ENCODE data around the gene NSMCE1.
"Not testable (repeated sequence)": the region's sequence is repeated elsewhere in the genome, so short reads cannot be mapped to it uniquely, and the experiment has no call there.

NSMCE1 gene

DNA sequence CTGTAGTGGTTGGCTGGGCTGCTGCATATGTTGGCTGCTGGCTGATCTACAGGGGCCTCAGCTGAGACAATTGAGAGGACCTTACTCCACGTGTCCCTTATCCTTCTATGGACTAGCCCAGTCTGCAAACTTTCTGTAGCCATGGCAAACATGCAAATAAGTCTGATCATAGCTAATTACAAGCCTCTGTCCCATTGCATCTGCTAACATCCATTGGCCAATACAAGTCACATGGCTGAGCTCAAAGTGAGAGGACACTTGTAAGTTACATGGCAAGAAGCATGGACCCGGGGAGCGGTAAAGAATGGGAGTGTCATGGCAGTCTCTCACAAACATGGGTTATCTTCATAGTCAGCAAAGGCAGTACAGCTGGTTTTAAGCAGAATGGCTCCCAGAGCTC, 33.6 kb upstream of the NSMCE1 start:
- no peak for DNase-seq

DNA sequence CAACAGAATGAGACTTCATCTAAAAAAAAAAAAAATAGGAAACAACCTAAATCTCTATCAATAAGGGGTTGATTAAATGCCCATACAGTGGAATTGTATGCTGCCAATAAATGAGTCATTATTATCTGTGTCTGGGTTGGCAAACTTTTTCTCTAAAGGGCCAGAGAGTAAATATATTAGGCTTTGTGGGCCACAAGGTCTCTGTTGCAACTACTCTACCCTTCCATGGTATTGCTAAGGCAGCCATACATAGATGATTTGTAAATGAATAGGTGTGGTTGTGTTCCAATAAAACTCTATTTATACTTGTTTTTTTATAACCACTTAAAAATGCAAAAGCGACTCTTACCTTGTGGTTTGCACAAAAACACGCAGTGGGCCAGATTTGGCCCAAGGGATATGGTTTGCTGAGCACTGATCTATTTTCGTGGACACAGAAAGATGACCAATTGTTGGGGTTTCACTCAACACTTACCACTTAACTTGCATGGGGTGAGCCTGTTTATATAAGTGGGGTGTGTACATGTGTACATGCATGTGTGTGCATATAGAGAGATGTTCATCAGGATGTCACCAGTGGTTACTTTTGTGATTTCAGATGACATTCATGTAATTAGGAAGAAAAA, 32.8 kb upstream of the NSMCE1 start:
- DNase-seq: no peak

GRCh38 chr16:27298132-27298531, 29.6 kb upstream of the NSMCE1 start:
- no peak for DNase-seq

DNA sequence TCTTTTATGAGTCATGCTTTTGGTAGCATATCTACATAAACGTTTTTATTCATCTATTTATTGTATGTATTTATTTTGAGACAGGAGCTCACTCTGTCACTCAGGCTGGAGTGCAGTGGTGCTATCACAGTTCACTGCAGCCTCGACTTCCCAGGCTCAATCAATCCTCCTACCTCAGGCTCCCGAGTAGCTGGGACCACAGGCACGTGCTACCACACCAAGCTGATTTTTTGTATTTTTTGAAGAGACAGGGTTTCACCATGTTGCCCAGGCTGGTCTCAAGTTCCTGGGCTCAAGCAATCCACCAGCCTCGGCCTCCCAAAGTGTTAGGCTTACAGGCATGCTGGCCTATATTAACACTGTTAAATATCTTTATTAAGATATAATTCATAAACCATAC, 24.8 kb upstream of the NSMCE1 start:
- no peak for DNase-seq

DNA sequence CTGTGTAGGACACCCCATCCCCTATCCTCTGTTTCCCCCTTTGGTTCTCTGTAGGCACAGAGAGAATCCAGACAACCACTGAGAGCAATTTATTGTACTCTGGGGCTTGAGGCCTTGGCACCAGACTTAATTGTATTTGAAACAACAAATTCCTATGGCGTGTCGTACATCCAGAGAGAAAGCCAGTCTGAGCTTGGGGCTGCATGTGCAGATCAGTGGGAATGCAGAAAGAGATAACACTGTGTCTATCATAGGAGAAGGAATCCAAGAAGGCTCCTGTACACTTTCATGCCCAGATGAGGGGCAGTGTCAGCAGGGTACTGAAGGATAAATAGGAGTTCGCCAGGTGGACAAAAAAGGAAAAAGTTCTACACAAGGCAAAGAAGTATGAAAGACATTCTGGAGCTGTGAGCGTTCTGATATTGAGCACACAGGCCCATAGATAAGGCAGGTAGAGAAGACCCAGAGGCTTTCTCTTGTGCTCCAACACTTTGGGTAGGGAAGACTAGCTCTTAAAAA, 23.2 kb upstream of the NSMCE1 start:
- no peak for DNase-seq

GRCh38 chr16:27291106-27291505, 22.5 kb upstream of the NSMCE1 start:
- no peak for DNase-seq

GRCh38 chr16:27290562-27290961, 22.0 kb upstream of the NSMCE1 start:
- DNase-seq: no peak

DNA sequence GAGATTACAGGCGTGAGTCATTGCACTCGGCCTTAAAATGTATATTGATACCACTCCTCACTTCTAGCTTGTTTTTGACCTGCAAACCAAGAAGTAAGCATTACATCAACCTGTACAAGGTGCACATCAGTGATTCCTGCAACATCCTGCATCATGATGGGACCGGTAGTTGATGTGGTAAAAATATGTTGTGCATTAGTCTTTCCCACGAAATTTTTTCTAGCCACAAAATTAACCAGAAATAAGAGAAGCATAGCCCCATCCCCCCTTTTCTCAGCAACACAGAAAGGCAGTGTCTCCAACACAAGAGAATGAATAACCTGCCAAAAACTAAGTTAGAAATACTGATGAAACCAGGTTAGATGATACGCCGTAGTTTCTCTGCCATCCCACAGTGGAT, 21.1 kb upstream of the NSMCE1 start:
- no peak for DNase-seq

- DNase-seq: not testable (repeated sequence)
Observed at GRCh38 chr16:27288313-27288712, 19.7 kb upstream of the NSMCE1 start.

- no peak for DNase-seq
Observed at GRCh38 chr16:27287887-27288286, 19.3 kb upstream of the NSMCE1 start.

GRCh38 chr16:27287051-27287811, 18.7 kb upstream of the NSMCE1 start:
- no peak for DNase-seq

DNA sequence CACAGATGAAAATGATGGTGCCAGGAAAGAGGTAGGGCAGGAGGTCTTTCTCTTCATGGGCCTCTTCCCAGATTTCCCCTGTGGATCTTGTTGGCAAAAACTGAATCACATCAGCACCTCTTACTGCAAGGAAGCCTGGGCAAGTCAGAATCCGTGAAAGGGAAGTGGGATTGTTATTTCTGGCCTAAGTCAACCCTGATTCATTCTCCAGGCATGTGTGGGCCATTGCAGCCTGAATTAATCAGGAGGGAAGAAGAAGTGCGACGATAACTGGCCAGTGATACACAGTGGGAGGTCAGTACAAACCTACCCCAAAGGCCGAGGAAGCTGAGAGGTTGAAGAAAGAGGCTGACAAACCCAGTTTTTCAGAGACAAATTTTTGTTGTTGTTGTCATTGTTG, 17.9 kb upstream of the NSMCE1 start:
- no peak for DNase-seq

GRCh38 chr16:27285676-27286196, 17.2 kb upstream of the NSMCE1 start:
- DNase-seq: no peak

- no peak for DNase-seq
Observed at GRCh38 chr16:27284865-27285675, 16.5 kb upstream of the NSMCE1 start.

- no peak for DNase-seq
Observed at GRCh38 chr16:27281243-27281642, 12.7 kb upstream of the NSMCE1 start.

GRCh38 chr16:27275394-27275793, 6.8 kb upstream of the NSMCE1 start:
- DNase-seq: no peak

GRCh38 chr16:27274424-27274874, 5.9 kb upstream of the NSMCE1 start:
- DNase-seq: not testable (repeated sequence)

DNA sequence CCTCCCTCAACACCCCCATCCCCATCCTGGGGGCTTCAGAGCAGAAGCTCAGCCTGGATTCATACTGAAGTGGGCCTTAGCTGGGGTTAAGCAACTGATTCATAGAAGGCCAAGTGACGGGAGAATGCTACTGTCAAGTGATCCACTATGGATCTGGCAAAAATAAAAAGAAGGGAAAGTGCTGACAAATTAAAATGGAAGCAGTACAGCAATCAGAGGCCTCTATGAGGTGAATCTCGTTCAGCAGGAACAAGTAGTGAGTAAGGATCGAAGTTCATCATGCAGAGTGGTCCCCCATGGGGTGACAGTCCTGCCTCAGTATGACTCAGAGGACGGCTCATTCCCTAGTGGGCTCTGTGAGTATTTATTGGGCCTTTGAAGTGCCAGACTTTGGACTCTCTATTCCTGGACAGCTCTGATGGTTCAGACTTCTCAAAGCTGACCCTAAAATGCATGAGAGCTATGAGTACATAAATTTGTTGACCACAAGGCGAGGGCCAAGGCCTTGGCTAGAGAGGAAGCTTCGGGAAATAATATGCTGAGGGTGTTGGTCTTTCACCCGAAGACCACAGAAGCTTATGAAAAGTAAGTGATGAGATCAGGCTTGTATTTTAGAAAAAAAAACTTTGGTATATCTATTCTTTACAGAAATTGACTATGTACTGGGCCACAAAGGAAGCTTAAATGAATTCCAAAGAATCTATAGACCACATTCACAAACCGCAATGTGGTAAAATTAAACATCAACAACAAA, 5.3 kb upstream of the NSMCE1 start:
- DNase-seq: no peak

GRCh38 chr16:27273330-27273669, 4.7 kb upstream of the NSMCE1 start:
- DNase-seq: no peak

GRCh38 chr16:27272697-27273096, 4.1 kb upstream of the NSMCE1 start:
- DNase-seq: not testable (repeated sequence)

GRCh38 chr16:27272076-27272475, 3.5 kb upstream of the NSMCE1 start:
- DNase-seq: no peak

- DNase-seq: no peak
Observed at GRCh38 chr16:27270349-27270748, 1.8 kb upstream of the NSMCE1 start.
